Measurements from ENCODE around the gene ACTC1.
"Not testable (repeated sequence)": the region's sequence is repeated elsewhere in the genome, so short reads cannot be mapped to it uniquely, and the experiment has no call there.

Gene ACTC1

DNA sequence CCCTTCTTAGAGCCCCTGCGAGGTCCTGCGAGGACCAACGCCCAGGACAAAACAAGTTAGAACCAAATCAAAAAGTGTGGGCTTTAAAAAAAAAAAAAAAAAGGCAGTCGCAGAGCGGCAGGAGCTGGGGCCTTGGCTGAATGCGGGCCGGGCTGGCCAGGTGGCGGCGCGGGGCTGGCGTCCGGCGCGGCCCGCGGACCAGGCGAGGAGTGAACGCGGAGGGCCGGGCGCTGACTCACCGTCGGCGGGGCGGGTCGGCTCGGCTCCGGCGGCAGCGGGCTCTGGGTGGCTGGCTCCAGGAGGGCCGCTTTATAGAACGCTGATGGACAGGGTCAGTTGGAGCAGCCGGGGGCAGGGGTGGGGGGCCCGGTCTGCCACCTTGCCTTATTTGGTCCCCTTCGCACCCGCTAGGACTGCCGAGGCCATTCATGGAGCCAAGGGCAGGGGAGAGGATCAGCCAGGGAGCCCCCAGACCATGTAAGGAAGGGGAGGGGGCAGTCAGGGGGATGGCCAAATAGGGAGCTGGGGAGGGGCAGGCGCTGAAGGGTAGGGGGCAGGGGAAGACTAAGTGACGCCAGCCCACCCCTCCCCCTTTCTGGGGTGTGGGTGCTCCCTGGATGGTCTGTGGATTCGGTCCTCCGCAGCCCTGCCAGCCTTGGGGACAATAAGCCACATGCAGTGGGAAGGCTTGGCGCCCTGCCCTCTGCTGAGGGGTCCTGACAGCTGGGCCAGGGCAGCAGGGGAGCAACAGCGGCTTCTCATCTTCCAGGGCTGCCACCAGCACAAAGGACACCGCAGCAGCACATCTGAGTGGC is at the start of gene ACTC1:
Gene ACTC1 (minus strand): TSS at position 283 of the 815 bp plus-strand sequence. CDS start 741 bp downstream, outside the sequence.
- DNase-seq = peak in 3 of 14 donors; percentile 6 to 8 (median 7)

DNA sequence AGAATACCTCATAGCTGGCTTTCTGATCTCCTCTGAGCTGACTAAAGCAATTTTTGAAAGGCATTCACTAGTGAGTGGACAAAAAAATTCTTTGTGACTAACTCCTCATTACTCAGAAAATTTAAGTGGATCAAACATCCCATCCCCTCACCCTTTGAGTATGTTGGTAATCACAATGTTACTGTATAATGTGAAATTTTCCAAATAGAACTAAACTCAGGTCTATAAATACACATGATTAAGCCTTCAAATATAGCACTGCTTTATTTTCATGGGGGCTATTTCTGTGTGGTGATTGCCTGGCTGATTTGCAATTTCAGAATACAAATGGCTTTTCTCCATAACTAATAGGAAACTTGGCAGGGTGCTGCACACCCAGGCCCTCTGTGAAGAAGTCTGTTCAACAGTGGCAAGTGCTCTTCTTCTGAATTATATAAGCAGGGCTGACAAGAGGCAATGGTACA is 45.9 kb upstream of the ACTC1 start:
- DNase-seq = no peak

DNA sequence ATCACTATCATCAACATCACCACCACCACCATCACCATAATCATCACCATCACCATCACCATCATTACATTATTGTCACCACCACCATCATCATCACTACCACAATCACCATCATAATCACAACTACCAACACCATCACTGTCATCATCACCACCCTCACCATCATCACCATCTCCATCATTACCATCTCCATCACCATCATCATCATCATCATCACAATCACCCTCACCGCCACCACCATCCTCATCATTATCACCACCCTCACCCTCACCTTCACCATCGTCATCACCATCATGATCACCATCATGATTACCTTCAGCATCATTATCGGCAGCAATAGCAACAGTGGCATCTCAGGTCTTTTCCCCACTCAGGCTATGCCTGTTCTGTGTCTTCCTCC is 42.9 kb upstream of the ACTC1 start:
- DNase-seq = no peak

DNA sequence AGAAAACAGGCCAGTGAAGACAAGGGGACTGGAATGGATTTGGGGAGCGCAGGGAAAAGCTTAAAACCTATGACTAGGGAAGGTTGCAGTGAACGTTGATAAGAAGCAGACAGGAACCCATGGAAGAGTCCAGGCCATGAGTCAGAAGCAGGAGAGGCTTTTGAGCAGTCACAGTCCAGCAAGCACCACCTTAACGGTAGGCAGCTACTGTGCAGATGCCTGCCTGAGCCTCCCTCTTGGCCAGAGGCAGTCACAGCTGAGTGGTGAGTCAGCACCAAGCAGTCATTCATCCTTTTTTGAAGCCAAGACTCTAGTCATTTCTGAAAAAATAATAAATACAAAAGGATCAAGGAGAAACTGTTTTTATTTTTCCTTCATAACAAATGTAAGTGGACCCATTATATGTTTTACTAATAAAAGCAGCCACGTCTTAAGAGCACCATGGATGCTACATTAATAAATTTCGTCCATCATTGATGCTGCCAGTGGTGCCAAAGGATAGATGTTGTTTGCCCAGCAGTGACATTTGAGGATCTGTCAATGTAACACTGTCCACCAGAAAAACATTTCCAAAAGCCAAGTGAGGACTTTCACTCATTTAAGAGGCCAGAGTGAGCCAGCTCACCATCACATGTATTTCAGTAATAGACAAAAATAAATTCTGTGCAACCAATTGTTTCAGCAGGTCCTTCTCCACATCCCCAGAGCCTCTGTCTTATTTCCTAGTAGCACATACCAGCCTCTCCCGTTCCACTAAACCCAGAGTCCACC is 42.1 kb upstream of the ACTC1 start:
- no peak for DNase-seq

DNA sequence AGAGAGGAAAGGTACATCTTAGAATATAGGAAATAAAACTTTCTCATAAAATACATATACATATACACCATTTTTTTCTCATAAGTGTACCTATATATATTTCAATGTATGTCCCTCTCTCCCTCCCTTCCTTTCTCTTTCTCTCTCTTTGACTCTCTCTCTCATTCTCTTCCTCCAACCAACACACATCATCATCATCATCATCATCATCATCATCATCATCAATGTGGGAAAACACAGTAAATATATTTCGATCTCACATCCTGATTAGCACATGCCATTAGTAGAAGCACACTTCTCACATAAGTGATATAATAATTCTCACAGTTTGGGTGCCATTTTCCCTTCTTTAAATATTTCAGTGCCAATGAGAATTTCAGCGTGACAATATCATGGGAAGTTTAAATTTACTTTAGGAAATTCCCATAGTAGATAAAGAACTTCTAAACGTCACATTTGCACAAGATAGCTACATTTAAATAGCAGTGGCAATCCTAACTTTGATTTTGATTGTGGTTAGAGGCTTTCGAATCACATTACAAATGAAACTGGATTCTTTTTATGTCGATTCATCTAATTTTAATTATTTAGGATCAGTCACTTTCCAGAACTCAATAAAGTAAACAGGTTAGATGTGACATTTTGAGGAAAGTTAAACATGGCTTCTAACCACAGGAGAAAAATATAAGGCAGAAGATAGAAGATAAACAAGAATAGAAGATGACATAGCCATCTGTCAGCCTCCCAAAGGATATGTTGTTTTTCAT is 33.0 kb upstream of the ACTC1 start:
- no peak for DNase-seq

DNA sequence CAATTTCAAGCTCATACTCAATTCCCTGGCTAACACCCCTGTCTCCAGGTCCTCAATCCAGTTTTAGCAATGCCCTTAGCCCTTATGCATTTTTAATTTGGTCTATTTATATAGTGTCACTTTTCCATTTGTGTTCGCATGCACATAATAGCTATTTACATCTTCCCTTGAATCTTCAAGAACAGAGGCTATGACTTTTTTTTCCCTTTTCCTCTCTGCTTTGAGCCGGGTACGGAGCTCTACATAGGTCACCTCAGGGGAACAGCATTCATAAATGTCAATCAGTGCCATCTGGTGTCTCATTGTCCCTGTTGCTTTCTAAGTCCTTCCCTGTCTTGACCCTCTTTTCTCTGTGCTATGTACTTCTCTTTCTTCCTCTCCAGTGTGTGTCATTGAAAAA is 26.5 kb upstream of the ACTC1 start:
- DNase-seq = no peak

DNA sequence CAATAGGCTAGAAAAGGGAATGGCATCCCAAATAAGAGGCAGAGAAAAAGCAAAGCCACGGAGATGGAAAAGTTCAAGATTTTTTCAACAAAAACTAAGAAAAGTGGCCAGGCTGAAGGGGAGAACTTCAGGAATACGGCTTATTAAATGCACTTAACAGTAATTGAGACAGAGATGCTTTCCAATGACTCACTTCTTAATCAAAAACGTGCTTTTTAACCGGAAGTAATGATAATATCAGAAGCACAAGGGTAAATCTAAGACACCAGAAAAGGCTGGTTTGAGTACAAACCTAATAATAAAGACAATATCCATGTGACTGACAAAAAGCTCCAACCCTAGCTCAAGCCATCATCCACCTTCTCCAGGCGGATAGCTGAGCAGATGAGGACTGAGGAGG is 24.8 kb upstream of the ACTC1 start:
- DNase-seq = no peak

DNA sequence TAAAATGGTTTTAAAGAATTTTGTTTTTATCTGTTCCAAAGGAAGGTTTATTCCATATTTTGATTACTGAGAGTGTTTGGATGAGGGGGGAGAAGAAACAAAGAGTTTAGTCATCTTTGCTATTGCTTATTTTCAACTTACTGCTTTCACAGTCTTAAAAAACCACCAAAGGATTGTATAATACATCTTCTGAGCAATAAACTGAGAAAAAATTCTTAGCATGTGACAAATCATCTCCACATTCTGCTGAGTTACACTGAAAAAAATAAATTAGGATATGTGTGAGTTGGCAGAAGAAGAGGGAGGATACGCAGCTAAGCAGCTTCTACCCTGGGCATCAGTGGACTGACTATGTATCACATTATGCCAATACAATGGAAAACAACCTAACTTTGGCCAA is 23.2 kb upstream of the ACTC1 start:
- no peak for DNase-seq

DNA sequence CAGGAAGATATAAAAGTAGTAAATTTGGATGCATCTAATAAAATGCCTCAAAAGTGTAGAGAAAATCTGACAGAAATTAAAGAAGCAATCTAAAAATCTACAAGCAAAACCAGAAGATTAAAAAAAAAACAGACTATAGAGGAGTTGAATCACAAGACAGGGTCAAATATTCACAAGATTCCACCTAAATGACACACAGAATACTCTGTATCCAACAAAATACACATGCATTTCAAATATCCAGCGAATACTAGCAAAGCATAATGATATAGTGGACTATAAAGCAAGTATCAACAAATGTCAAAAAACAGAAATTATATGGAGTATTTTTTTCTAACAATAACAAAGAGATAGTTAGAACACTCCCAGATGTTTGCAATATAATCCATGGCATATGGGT is 20.5 kb upstream of the ACTC1 start:
- no peak for DNase-seq

DNA sequence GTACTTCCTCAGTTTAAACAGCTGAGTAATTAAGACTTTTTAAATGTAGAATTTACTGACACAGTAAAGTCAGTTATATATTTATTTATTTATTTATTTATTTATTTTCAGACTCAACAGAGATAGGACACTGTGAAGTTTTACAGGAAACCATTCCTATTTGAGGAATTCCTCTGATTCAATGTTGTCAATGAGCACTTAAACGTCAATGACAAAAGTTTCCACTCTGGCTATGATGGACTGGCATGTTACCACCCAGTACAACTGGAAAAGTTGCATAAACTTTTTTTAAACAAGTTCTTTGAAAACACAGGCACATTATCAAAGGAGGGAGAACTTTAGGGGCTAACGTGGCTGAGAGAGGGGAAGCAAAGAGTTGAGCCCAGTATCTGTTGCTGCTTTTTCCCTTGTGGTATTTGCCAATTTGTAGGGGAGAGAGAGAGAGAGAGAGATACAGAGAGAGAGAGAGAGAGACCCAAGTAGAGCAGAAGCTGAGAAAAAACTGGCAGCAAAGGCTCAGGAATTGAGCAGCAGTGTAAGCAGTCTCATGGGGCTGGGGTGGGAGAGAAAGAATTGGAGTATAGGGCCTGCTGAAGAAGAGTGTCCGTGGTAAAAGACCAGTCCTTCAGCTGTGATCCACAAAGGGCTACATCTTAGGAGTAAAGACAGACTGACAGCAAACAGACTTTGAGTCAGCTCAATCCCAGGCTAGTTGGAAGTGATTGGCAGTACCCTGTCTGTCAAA is 18.3 kb upstream of the ACTC1 start:
- no peak for DNase-seq

DNA sequence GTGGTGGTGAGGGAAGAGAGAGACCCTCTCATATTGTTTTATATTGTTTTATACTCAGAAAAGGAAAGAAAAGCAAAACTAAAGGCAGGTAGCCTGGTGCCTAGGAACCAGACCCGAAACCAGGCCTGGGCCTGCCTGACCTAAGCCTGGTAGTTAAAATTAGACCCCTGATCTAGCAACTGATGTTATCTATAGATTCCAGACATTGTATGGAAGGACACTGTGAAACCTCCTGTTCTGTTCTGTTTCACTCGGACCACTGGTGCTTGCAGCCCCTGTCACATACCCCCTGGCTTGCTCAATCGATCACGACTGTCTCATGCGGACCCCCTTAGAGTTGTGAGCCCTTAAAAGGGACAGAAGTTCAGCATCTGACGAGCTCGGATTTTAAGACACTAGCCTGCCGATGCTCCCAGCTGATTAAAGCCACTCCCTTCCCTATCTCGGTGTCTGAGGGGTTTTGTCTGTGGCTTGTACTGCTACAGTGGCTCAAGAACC is 17.6 kb upstream of the ACTC1 start:
- DNase-seq = not testable (repeated sequence)

DNA sequence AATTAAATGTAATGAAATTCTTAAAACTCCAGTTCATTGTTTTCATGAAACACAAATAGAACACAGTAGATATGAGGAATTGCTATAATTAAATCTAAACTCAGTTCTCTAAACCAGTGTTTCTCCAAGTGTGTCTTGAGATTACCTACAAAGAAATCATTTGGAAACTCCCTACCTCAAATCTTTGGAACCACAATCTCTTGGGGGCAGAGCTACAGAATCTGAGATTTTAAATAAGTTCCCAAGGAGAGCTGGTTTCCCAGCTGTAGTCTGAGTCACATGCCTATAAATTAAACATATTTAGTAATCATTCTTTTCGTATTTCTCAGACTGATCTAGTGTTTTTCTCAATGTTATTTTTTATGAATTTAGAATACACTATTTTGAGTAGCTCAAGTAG is 17.0 kb upstream of the ACTC1 start:
- DNase-seq = no peak

DNA sequence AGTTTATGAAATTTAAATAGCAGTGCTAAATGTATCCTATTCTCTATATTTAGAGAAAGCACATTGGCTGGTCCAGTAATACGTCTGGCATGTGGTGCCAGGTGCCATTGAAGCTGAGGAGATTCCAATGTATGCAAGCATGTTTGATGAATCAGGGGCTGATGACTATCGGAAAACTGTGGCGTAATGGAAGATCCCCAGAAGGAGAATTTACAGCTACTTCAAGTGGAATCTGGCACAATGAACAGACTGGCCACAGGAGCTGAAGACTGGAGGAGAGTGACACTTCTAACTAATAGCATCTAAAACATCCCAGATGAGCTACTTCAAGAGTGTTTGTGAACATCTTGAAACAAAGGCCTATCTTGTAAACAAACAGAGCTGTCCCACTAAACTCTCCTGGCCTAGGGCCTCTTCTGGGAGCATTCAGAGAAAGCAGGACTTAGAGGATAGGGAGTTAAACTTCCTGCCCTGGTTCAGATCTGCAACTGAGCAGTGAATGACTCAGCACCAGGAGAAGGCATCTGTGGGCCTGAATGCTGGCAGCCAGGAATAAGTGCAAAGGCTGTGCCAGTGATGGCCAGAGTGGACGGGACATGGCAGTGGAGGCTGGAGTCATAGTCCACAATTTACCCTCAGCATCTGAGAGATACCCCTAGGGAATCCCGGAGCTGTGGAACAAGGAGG is 15.2 kb upstream of the ACTC1 start:
- no peak for DNase-seq

DNA sequence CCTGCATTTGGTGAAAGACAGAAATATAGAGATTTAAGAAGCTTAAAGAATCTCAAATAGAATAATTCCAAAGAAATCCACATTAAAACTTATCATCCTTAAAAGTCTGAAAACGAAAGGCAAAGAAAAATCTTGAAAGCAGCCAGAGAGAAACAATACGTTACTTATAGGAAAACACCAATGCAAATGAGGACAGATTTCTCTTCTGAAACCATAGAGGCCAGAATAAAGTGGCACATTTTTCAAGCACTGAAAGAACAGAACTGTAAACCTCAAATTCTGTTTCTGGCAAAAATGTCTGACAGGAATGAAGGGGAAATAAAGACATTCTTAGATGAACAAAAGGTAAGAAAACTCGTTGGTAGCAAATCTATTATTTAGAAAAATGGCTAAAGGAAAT is 13.8 kb upstream of the ACTC1 start:
- no peak for DNase-seq

DNA sequence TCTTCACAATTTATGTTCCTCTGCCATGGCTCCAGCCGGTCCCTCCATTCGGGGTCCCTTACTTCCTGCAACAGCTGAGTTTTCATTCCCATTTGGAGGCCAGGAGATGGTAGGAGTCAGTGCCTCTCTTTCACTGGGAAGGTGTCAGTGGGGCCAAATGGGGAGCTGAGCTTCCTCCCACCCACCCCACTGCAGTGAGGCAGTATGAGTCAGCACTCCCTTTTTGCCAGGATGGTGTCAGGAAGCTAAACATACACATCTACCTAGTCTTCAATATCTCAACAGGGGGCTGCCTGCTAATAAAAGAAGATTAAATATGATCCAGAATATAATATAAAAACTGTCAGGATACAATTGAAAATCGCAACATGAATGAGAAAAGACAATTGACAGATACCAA is 12.7 kb upstream of the ACTC1 start:
- no peak for DNase-seq

DNA sequence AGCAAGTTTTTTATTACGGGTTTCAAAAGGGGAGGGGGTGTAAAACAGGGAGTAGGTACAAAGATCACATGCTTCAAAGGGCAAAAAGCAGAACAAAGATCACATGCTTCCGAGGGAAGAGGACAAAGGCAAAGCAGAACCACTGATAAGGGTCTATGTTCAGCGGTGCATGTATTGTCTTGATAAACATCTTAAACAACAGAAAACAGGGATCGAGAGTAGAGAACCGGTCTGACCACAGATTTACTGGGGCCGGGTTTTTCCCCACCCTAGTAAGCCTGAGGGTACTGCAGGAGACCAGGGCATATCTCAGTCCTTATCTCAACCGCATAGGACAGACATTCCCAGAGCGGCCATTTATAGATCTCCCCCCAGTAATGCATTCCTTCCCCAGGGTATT is 11.9 kb upstream of the ACTC1 start:
- DNase-seq = not testable (repeated sequence)

DNA sequence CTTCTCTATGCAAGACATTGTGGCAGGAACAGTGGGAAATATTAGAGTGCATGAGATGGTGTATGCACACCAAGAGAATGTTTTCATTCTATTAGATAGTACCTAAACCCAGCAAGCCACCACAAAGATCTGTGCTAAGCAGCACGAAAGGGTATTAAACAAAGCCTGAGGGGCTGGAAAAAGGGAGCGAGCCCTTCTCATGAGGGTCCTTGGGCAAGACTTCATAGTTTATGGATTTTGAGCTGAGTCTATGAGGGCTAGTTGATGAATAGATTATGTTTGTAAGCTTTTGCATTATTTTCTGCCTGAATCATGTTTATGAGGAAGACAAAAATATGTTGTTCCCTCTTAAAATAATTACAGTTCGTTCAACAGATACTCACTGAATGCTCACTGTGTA is 9.4 kb upstream of the ACTC1 start:
- DNase-seq = no peak

DNA sequence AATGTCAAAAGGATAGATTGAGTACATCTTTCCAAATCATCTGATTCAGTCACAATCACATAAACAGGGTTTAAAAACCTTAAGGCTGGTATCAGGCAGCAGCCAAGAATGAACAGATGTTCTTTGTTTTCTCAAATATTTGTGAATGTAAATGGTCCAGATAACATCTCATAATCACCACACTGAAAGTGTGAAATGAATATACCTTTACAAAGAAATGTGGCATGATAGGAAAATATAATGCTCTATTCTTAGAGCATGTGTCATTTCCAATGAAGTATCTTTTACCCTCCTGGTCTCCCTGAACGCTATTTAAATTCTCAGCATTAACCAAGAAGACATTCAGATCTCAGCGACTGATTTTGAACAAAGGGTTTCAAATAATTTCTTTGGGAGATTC is 8.8 kb upstream of the ACTC1 start:
- no peak for DNase-seq

DNA sequence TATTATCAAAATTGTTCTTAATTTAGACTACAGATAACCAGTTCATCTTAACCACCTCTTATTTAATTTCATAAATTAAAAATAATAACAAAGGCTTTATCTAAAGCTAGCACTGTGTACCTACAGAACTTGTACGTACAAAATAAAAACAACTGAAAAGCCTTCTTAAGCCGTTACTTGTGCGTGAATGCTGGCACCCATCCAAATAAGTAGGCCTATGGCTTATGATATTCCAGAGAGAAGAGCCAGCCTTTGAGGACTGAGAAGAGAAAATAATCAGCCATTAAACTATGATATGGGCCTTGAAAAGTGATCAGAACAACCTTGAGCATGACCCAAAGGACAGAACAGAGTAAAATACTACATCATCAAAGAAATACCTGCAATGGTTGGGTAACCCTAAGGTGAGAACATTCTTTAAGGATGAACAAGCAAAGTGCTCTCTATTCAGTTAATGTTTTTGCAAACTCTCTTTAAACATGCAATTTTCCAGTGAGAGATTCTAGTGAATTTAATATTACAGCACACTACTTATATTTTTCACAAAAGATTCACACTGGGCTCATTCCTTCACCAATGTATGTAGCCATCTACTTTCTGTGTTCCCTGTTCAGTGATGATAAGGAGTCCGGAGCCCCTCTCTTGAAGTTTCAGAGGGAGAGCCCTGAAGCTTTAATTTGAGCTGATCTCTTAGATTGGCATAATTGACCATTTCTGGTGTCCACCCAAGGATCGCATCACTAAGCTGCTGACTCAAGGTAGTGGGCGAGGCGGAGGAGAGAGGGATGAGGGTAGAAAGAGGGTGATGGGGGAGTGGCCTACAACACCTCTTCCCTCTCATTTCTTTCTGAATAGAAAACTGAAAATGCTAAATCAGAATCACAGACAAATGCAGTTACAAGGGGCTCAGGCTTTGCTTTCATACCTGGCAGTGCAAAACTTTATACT is 7.7 kb upstream of the ACTC1 start:
- no peak for DNase-seq

DNA sequence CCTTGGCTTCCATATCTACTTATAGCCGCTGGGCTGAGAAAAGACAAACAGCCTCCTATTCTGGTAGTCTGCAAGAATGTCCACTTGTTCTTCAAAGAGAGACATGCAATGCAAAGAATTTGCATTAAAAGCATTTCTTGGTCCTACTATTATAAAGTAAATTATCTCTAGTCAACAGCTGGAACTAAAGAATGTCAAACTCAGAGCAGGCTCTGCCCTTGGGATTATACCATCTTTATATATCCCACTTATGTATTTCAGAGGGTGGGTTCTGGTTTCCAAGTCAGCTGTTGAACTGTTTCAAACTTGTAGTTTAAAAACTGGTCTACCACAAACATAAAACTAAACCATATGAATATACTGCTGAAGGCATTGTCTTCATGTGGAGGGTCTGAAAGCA is 7.0 kb upstream of the ACTC1 start:
- no peak for DNase-seq
